C4-2B (cell line): ENCODE results near the gene ENOX2.

Experiments
- ZFX ChIP-seq: fragments of 450-650 bp; IDR thresholded peaks from 2 replicates; pipeline ENCODE4 v1.6.1; 2017
- TF ChIP-seq, protein P1 (sequence below): fragments of 450-650 bp; conservative IDR thresholded peaks from 2 replicates; pipeline ENCODE4 v1.5.1; 2017; ENCODE audit warnings: mild to moderate bottlenecking

DNA sequence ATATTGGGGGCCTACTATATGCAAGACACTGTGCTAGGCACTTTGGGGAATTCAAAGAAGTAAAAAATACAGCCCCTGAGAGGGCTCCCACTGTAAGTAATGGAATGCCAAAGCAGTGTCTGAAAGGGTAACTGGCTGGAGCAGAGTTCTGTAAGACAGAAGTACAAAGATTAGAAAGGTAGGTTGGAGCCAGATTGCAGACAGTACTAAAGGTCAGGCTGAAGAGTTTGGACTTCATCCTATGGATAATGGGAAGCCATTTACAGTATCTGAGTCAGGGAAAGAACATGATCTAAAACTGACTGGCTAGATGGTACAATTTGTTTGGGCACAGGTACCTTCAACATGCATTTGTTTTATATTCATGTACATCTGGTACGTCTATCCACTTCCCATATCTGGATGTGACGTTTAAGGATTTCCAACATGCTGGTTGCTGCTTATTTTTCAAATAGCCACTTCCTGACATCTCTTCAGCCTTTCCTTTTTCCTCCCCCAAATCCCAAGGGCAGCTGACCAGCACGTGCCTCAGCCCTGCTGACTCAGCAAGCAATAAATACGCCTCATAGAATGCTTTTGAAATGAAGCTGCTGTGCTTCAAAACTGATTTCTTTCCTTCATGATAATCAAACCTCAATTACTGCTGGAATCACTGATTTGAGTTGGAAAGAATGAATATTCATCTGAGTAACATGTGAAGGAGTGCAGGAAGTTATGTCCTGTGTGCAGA is 9.5 kb downstream of the ENOX2 start:
- TF ChIP-seq, protein P1, sequence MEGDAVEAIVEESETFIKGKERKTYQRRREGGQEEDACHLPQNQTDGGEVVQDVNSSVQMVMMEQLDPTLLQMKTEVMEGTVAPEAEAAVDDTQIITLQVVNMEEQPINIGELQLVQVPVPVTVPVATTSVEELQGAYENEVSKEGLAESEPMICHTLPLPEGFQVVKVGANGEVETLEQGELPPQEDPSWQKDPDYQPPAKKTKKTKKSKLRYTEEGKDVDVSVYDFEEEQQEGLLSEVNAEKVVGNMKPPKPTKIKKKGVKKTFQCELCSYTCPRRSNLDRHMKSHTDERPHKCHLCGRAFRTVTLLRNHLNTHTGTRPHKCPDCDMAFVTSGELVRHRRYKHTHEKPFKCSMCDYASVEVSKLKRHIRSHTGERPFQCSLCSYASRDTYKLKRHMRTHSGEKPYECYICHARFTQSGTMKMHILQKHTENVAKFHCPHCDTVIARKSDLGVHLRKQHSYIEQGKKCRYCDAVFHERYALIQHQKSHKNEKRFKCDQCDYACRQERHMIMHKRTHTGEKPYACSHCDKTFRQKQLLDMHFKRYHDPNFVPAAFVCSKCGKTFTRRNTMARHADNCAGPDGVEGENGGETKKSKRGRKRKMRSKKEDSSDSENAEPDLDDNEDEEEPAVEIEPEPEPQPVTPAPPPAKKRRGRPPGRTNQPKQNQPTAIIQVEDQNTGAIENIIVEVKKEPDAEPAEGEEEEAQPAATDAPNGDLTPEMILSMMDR: no peak
- TF ChIP-seq ZFX: no peak
